Skeletal muscle cell (primary cell): Measurements from ENCODE around the gene BAZ1B.

Experiments
- DNase-seq: peaks from one replicate; pipeline ENCODE4 v3.0.0-alpha.2; 2010; ENCODE audit warnings: low read depth
- H3K4me3 ChIP-seq: 2 replicates; pipeline ENCODE4 v1.5.1; 2011; ENCODE audit warnings: low read depth, mild to moderate bottlenecking, control low read depth, low read length, moderate library complexity

BAZ1B gene

GRCh38 chr7:73451780-73452398 lies 70.2 kb downstream of the BAZ1B start:
- DNase-seq = no peak
- no peak overlapping the region for H3K4me3 ChIP-seq

- DNase-seq = no peak
- no peak overlapping the region for H3K4me3 ChIP-seq
Measured at GRCh38 chr7:73449422-73449821, 72.7 kb downstream of the BAZ1B start.

GRCh38 chr7:73448609-73449008 lies 73.5 kb downstream of the BAZ1B start:
- H3K4me3 ChIP-seq = no peak overlapping the region
- DNase-seq = no peak

GRCh38 chr7:73447121-73447733 lies 74.9 kb downstream of the BAZ1B start:
- DNase-seq = no peak
- H3K4me3 ChIP-seq = no peak overlapping the region

- H3K4me3 ChIP-seq = no peak overlapping the region
- no peak for DNase-seq
Measured at GRCh38 chr7:73446682-73447081, 75.4 kb downstream of the BAZ1B start.

GRCh38 chr7:73443548-73444255 lies 78.4 kb downstream of the BAZ1B start:
- DNase-seq = no peak
- H3K4me3 ChIP-seq = no peak overlapping the region

- H3K4me3 ChIP-seq = no peak overlapping the region
- DNase-seq = no peak
Measured at GRCh38 chr7:73442903-73443500, 79.1 kb downstream of the BAZ1B start.

- no peak for DNase-seq
Measured at GRCh38 chr7:73442222-73442902, 79.7 kb downstream of the BAZ1B start.

GRCh38 chr7:73439410-73439704 lies 82.7 kb downstream of the BAZ1B start:
- DNase-seq = no peak
- H3K4me3 ChIP-seq = no peak overlapping the region

More at GRCh38 chr7:73442222-73442902, 79.7 kb downstream of the BAZ1B start:
- H3K4me3 ChIP-seq = no peak overlapping the region

- DNase-seq = no peak
- no peak overlapping the region for H3K4me3 ChIP-seq
Measured at GRCh38 chr7:73438547-73439409, 83.3 kb downstream of the BAZ1B start.

GRCh38 chr7:73437621-73438416 lies 84.3 kb downstream of the BAZ1B start:
- no peak overlapping the region for H3K4me3 ChIP-seq
- DNase-seq = no peak

GRCh38 chr7:73437091-73437490 lies 85.0 kb downstream of the BAZ1B start:
- DNase-seq = no peak
- no peak overlapping the region for H3K4me3 ChIP-seq

- H3K4me3 ChIP-seq = no peak overlapping the region
- no peak for DNase-seq
Measured at GRCh38 chr7:73436031-73436929, 85.8 kb downstream of the BAZ1B start.

GRCh38 chr7:73435471-73436009 lies 86.6 kb downstream of the BAZ1B start:
- DNase-seq = no peak
- H3K4me3 ChIP-seq = no peak overlapping the region

GRCh38 chr7:73434701-73435069 lies 87.4 kb downstream of the BAZ1B start:
- H3K4me3 ChIP-seq = no peak overlapping the region
- DNase-seq = no peak

- DNase-seq = no peak
- H3K4me3 ChIP-seq = peak overlapping the region; percentile 40
Measured at GRCh38 chr7:73433924-73434700, 88.0 kb downstream of the BAZ1B start.

GRCh38 chr7:73432676-73433075 lies 89.4 kb downstream of the BAZ1B start:
- H3K4me3 ChIP-seq = no peak overlapping the region

More at GRCh38 chr7:73432676-73433075, 89.4 kb downstream of the BAZ1B start:
- no peak for DNase-seq
